Muscle layer of colon (tissue), 2 donors: ENCODE results near the gene VEZT.

Source experiments
- H3K27ac ChIP-seq: one replicate; pipeline ENCODE4 v1.7.0; 2013; ENCODE audit warnings: low read depth, mild to moderate bottlenecking, low read length, moderate library complexity
- H3K27me3 ChIP-seq, 2 donors: one replicate each; pipeline ENCODE4 v1.7.0; 2013; ENCODE audit warnings: low read length in 2 of 2, mild to moderate bottlenecking in 2 of 2; ENCODE audit not compliant: insufficient read depth in 2 of 2, control insufficient read depth in 1 of 2
- H3K36me3 ChIP-seq: one replicate; pipeline ENCODE4 v1.7.0; 2013; ENCODE audit warnings: mild to moderate bottlenecking, low read length; ENCODE audit not compliant: insufficient read depth
- H3K4me1 ChIP-seq: one replicate; pipeline ENCODE4 v1.7.0; 2013; ENCODE audit warnings: mild to moderate bottlenecking, low read length; ENCODE audit not compliant: insufficient read depth
- H3K4me3 ChIP-seq, 2 donors: one replicate each; pipeline ENCODE4 v1.7.0; 2013; ENCODE audit warnings: low read length in 2 of 2, low read depth in 1 of 2, mild to moderate bottlenecking in 1 of 2, moderate library complexity in 1 of 2
- H3K9ac ChIP-seq: one replicate; pipeline ENCODE4 v1.7.0; 2013; ENCODE audit warnings: low read length
- H3K9me3 ChIP-seq: one replicate; pipeline ENCODE4 v1.7.0; 2013; ENCODE audit warnings: mild to moderate bottlenecking, low read length
- donor health status: abdominal sarcoma.
- donor health status: Adenocarcinoma of cecum.

VEZT gene, protein sequence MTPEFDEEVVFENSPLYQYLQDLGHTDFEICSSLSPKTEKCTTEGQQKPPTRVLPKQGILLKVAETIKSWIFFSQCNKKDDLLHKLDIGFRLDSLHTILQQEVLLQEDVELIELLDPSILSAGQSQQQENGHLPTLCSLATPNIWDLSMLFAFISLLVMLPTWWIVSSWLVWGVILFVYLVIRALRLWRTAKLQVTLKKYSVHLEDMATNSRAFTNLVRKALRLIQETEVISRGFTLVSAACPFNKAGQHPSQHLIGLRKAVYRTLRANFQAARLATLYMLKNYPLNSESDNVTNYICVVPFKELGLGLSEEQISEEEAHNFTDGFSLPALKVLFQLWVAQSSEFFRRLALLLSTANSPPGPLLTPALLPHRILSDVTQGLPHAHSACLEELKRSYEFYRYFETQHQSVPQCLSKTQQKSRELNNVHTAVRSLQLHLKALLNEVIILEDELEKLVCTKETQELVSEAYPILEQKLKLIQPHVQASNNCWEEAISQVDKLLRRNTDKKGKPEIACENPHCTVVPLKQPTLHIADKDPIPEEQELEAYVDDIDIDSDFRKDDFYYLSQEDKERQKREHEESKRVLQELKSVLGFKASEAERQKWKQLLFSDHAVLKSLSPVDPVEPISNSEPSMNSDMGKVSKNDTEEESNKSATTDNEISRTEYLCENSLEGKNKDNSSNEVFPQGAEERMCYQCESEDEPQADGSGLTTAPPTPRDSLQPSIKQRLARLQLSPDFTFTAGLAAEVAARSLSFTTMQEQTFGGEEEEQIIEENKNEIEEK

DNA sequence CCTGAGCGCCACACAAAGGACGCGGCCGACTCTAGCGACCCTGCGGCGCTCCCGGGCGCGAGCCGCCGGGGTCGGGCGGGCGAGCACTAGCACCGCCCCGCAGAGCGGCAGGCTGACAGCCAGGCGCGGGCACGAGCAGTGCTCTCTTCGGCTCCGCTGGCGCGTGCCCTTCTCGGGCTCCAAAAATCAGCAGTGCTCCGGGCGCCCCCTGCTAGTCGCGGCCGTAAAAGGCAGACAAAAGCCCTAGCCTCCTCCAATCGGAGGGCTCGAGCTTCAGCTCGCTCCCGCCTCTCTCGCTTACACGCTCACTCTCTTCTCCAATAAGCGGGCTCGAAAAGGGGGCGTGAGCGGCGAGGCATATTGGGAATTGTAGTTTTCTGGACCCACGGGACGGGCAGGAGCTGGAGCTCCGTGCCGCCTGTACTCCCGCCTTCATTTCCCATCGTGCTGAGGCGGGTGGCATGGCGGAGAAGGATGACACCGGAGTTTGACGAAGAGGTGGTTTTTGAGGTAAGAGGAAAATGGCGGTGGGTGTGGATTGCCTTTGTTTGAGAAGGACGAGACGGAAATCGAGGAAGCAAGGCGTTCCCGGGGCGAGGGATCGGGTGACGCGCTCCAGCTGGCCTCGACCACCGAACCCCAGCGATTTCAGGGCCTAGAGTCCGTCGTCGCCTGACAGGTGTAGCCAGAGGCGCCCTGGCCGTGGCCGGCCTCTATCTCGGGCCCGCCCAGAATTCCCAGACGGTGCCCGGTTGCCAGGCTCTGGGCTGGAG lies at the start of gene VEZT, which contains the start of gene FGD6:
Gene VEZT, plus strand, starts transcription at position 431 of the 773 bp plus-strand sequence. Its CDS starts 44 bp downstream, at position 475.
Gene FGD6, minus strand, starts transcription at position 91 of the 773 bp plus-strand sequence. CDS start 227 bp downstream, outside the sequence.
- Histone ChIP-seq H3K27me3 (no peaks in the 10 kb centered on the region), H3K9ac (peak within 1 kb of the TSS; percentile 96), H3K36me3 (no peaks in the 10 kb centered on the region), H3K4me1 (peaks cover 39% of the 10 kb centered on the region), H3K9me3 (no peaks in the 10 kb centered on the region), H3K4me3 (peak within 1 kb of the TSS; percentile 97), H3K27ac (peak within 1 kb of the TSS; percentile 96)

DNA sequence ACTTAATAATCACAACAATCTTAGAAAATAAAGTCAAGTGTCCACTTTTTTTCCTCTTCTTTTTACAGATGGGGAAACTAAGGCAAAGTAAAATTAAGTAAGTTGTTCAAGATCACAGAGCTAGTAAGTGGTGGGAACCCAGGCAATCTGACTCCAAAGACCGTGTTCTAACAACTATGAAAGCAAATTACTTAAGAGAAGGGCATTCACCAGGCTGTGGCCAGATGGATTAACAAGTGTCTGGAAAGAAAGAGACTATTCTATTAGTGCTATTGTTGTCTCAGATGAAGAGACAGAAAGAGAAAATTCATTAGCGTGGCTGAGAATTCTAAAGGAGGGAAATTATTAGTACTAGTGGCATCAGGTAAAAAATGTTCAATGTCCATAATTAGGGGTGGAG lies 48.9 kb upstream of the VEZT start:
- no peak overlapping the region for H3K4me3 ChIP-seq
- H3K36me3 ChIP-seq: no peaks in the 10 kb centered on the region
- peaks cover 17% of the 10 kb centered on the region for H3K4me1 ChIP-seq
- no peaks in the 10 kb centered on the region for H3K27me3 ChIP-seq
- H3K27ac ChIP-seq: no peak overlapping the region
- no peak overlapping the region for H3K9ac ChIP-seq
- no peaks in the 10 kb centered on the region for H3K9me3 ChIP-seq

DNA sequence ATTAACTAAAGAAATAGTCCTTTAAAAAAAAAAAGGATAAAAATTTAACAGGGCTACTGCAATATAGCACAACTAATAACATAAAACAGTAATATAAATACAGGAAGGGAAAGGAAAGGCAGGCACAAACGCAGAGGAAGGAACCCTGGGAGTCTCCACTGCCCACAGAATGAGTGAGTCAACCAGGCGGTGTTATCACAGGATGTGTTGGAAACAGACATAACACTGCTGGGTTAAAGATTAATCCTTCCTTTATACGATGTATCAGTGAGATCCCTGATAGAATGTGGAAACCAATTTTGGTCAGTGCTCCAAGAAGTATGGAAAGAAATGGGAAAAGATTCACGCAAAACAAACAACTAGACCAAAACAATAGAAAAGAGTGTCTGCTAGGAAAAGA lies 48.2 kb upstream of the VEZT start:
- no peak overlapping the region for H3K9ac ChIP-seq
- no peak overlapping the region for H3K27ac ChIP-seq
- no peak overlapping the region for H3K4me3 ChIP-seq
- H3K9me3 ChIP-seq: no peaks in the 10 kb centered on the region
- H3K4me1 ChIP-seq: peaks cover 24% of the 10 kb centered on the region
- H3K36me3 ChIP-seq: no peaks in the 10 kb centered on the region
- no peaks in the 10 kb centered on the region for H3K27me3 ChIP-seq

DNA sequence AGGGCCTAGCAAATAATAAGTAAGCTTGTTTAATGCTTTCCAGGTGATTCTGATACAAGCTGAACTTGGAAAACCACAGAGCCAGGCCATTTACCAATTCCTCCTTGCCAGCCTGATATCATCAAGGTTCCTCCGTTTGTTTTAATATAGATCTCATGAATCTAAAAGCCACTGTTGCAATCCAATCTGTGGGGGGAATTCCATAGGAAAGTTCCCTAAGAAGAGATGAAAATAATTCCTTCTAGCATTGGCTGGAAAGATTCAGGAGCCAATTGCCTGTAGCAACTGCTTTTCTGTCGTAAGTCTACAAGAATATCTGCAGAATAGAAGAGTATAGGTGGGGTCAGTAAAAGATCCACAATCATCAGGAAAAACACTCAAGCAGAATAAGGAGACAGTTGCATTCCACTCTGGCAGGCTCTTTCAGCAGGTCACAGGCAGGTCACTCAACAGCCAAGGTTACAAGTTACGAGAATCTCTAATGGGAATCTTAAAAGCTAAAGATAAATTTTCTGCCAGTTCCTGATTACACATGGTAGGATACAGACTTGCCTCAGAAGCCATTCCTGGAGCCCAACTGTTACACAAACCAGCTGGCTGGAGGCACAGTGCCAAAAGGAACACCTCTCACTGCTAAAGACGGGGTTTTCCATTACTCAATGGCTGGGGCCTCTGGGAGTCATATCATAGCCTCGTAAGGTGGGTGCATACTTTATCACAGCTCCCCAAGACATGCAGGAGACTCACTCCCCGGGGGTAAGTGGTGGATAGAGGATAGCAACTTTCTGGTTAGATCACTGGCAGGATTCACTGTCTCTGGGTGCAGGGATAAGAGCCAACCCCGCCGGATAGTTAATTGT lies 44.0 kb upstream of the VEZT start:
- H3K9me3 ChIP-seq: no peaks in the 10 kb centered on the region
- no peaks in the 10 kb centered on the region for H3K27me3 ChIP-seq
- no peaks in the 10 kb centered on the region for H3K36me3 ChIP-seq
- peaks cover 24% of the 10 kb centered on the region for H3K4me1 ChIP-seq
- peak overlapping the region; percentile 75 for H3K27ac ChIP-seq
- no peak overlapping the region for H3K4me3 ChIP-seq
- H3K9ac ChIP-seq: no peak overlapping the region

DNA sequence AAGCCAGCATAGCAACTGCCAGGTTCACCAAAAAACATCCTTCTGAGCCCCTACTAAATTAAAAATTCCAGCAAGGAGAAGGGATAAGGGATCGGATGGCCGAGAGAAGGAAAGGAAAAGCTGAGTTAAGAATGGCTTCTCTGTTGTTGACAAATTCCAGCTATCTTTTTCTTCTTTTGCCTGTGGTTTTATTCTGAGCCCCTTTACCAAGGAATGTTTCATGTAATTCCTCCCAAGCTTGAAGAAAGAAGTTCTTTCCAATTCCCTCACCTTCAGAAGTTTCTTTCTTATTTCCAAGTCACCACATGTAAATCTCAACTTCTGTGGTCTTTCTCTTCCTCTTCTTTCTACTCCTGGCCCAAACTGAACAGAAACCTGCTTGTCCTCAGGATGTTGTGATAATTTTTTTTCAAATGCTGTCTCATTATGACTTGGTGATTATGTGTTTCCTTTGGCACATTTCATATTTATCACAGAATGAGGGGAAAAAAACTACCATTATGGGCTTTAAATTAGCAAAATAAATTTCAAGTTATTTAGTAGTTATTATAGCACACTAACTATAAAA lies 40.3 kb upstream of the VEZT start:
- Histone ChIP-seq H3K27ac (no peak overlapping the region), H3K27me3 (no peaks in the 10 kb centered on the region)

DNA sequence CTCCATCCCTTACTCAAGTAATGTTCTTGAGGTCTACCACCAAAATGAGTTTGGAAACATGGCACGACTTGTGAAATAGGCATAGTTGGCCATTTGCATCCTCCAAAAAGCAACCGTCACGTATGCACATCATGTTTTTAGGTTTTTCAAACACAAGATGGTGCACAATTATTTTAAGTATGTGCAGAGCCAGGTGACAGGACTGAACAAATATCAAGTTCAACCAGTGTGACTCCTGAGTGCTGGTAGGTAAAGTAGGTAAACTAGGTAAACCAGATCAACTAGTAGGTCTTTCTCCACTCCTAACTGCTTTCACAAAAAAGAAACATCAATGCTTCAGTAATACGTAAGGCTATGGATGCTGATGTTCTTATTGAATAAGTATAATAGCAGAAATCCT lies 39.5 kb upstream of the VEZT start:
- Histone ChIP-seq H3K36me3 (no peaks in the 10 kb centered on the region), H3K4me1 (peaks cover 12% of the 10 kb centered on the region), H3K9ac (no peak overlapping the region), H3K27ac (no peak overlapping the region), H3K9me3 (no peaks in the 10 kb centered on the region), H3K27me3 (no peaks in the 10 kb centered on the region), H3K4me3 (no peak overlapping the region)

More for the DNA sequence above, 40.3 kb upstream of the VEZT start:
- Histone ChIP-seq H3K4me3 (no peak overlapping the region), H3K4me1 (peaks cover 21% of the 10 kb centered on the region), H3K9ac (no peak overlapping the region), H3K9me3 (no peaks in the 10 kb centered on the region), H3K36me3 (no peaks in the 10 kb centered on the region)

DNA sequence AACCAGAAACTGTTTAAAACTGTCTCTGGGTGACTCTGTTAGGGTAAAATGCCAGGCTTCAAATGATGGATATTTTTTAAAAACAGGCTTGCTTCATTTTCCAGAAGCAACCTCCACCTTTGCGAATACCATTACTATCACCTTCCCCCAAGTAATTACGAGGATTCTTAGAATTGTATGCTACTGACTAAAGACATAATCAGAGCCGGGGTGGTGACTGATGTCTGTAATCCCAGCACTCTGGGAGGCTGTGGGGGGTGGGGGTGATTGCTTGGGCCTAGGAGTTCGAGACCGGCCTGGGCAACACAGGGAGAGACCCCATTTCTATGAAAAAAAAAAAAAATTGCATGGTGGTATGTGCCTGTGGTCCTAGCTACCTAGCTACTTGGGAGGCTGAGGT lies 38.6 kb upstream of the VEZT start:
- Histone ChIP-seq H3K4me3 (no peak overlapping the region), H3K9me3 (no peaks in the 10 kb centered on the region), H3K36me3 (no peaks in the 10 kb centered on the region), H3K9ac (no peak overlapping the region), H3K27me3 (no peaks in the 10 kb centered on the region), H3K4me1 (peaks cover 4% of the 10 kb centered on the region), H3K27ac (no peak overlapping the region)

DNA sequence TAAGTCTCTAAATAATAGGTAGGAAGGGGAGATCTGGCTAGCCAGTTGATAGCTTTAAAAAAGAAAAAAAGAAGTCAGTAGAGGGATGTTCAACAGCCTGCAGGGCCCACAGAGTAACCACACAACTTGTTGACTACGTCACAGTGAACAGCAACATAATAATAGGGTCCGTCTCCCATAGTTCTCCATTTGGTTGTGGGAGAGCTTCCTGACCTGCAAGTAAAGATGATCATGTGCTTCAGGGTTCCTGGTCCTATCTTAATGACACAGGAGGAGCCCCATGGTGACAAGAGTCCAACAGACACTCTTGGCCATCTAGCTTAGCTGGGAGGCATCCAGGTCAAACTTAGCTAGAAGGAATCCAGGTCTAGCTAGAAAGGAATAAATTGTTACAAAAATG lies 36.5 kb upstream of the VEZT start:
- no peaks in the 10 kb centered on the region for H3K4me1 ChIP-seq
- no peaks in the 10 kb centered on the region for H3K27me3 ChIP-seq
- no peaks in the 10 kb centered on the region for H3K36me3 ChIP-seq
- no peak overlapping the region for H3K4me3 ChIP-seq
- H3K9ac ChIP-seq: no peak overlapping the region
- H3K9me3 ChIP-seq: no peaks in the 10 kb centered on the region
- no peak overlapping the region for H3K27ac ChIP-seq

DNA sequence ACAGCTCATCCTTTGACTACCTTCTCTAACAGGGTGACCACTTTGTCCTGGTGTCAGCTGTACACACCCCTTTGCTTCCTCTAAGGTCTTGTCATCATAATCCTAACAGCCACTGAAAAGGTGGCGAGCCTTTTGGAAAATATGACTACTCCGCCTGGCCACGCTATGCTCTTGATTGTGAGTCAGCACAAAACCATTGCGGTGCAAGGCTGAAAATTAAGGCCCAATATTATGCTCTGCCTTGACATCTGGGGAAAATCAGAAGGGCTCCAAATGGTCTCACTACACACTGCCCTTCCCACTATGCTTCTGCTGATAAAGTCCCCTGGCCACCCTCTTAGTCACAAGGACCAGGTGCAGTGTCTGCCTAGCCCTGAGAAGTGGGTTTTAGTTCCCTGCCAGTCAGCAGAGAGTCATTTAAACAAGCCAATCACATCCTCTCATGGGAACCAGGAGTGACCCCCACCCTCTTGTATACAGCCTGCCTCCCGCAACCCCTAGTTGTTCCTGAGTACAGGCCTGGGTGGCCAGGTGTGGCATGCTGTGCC lies 34.7 kb upstream of the VEZT start:
- Histone ChIP-seq H3K36me3 (no peaks in the 10 kb centered on the region), H3K4me1 (no peaks in the 10 kb centered on the region), H3K27me3 (no peaks in the 10 kb centered on the region), H3K9me3 (no peaks in the 10 kb centered on the region), H3K4me3 (no peak overlapping the region), H3K27ac (no peak overlapping the region), H3K9ac (no peak overlapping the region)

DNA sequence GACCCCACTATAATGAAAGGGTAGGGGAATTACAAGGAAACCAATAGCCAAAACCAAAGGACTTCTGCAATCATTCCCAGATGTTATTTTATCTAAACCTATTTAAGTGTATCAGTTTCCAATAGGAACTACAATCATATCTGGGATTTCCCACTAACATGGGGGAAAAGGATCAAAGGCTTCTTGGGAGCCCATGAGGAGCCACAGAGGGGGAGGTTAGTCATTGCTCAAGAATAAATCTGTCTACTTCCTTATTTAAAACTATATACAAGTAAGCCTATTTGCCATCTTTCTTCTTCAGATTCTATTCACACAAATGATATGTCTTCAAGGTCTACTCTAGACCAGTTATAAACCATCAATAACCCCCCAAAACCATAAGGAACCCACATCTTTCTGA lies 33.5 kb upstream of the VEZT start:
- no peaks in the 10 kb centered on the region for H3K36me3 ChIP-seq
- no peaks in the 10 kb centered on the region for H3K9me3 ChIP-seq
- no peaks in the 10 kb centered on the region for H3K4me1 ChIP-seq
- no peak overlapping the region for H3K4me3 ChIP-seq
- no peaks in the 10 kb centered on the region for H3K27me3 ChIP-seq
- no peak overlapping the region for H3K27ac ChIP-seq
- H3K9ac ChIP-seq: no peak overlapping the region
